Measurements from ENCODE around the gene PSTPIP1. TPM values are rescaled to one million over a fixed set of nuclear protein-coding genes. Genes with fewer than 3 reads are reported as not detected.

Gene PSTPIP1
- total RNA-seq, 1 donor from 2014 or later: not detected

GRCh38 chr15:76978522-76979330 is 16.2 kb upstream of the PSTPIP1 start:
- TF ChIP-seq EZH2 (IDR thresholded peaks at IDR 0.05; ENCODE audit: insufficient read depth, low read length) (no peak), CTCF (IDR thresholded peaks at IDR 0.05; ENCODE audit: insufficient read depth, low read depth, low read length) (no peak)
- Histone ChIP-seq H3K36me3 (ENCODE audit: insufficient read depth, low read length) (no peaks in the 10 kb centered on the region), H3K9me3 (ENCODE audit: insufficient read depth, low read depth, low read length) (no peaks in the 10 kb centered on the region), H3K4me3 (ENCODE audit: insufficient read depth, low read depth, low read length) (no peak overlapping the region), H3K27ac (ENCODE audit: low read depth, low read length) (no peak overlapping the region), H3K9ac (ENCODE audit: low read length) (no peak overlapping the region), H3K27me3 (ENCODE audit: insufficient read depth, low read length) (peaks cover 2% of the 10 kb centered on the region), H4K20me1 (ENCODE audit: insufficient read depth, low read length) (no peaks in the 10 kb centered on the region), H3K79me2 (ENCODE audit: insufficient read depth, low read length) (no peaks in the 10 kb centered on the region), H3K4me1 (ENCODE audit: insufficient read depth, low read length) (no peaks in the 10 kb centered on the region), H2AFZ (ENCODE audit: low read depth, low read length) (no peak overlapping the region), H3K4me2 (ENCODE audit: low read length) (no peak overlapping the region)
- Mint-ChIP-seq H3K27ac (ENCODE audit: unreplicated experiment) (no peak overlapping the region), H3K27me3 (ENCODE audit: low read depth, unreplicated experiment) (peaks cover 9% of the 10 kb centered on the region), H3K36me3 (ENCODE audit: low read depth, unreplicated experiment) (peaks cover 2% of the 10 kb centered on the region), H3K9me3 (ENCODE audit: unreplicated experiment) (peaks cover 4% of the 10 kb centered on the region), H3K4me1 (ENCODE audit: low read depth, unreplicated experiment) (peaks cover 2% of the 10 kb centered on the region), H3K4me3 (ENCODE audit: unreplicated experiment) (no peak overlapping the region)
- DNase-seq (ENCODE audit: low read depth) (no peak), FAIRE-seq (no peak)

GRCh38 chr15:76979331-76979925 is 15.5 kb upstream of the PSTPIP1 start:
- no peaks in the 10 kb centered on the region for H3K36me3 ChIP-seq (ENCODE audit: insufficient read depth, low read length)
- H3K27me3 ChIP-seq (ENCODE audit: insufficient read depth, low read length): no peaks in the 10 kb centered on the region
- H2AFZ ChIP-seq (ENCODE audit: low read depth, low read length): no peak overlapping the region
- H3K4me2 ChIP-seq (ENCODE audit: low read length): no peak overlapping the region
- DNase-seq (ENCODE audit: low read depth): no peak
- no peak overlapping the region for H3K4me3 Mint-ChIP-seq (ENCODE audit: unreplicated experiment)
- no peaks in the 10 kb centered on the region for H3K9me3 ChIP-seq (ENCODE audit: insufficient read depth, low read depth, low read length)
- no peak for FAIRE-seq
- H3K9ac ChIP-seq (ENCODE audit: low read length): no peak overlapping the region
- no peaks in the 10 kb centered on the region for H3K79me2 ChIP-seq (ENCODE audit: insufficient read depth, low read length)
- peaks cover 2% of the 10 kb centered on the region for H3K36me3 Mint-ChIP-seq (ENCODE audit: low read depth, unreplicated experiment)
- TF ChIP-seq CTCF (IDR thresholded peaks at IDR 0.05; ENCODE audit: insufficient read depth, low read depth, low read length): no peak
- no peak for TF ChIP-seq EZH2 (IDR thresholded peaks at IDR 0.05; ENCODE audit: insufficient read depth, low read length)
- peaks cover 8% of the 10 kb centered on the region for H3K27me3 Mint-ChIP-seq (ENCODE audit: low read depth, unreplicated experiment)
- H3K4me1 Mint-ChIP-seq (ENCODE audit: low read depth, unreplicated experiment): peaks cover 2% of the 10 kb centered on the region
- peak overlapping the region; percentile 37 for H3K27ac ChIP-seq (ENCODE audit: low read depth, low read length)
- H3K4me3 ChIP-seq (ENCODE audit: insufficient read depth, low read depth, low read length): no peak overlapping the region
- no peak overlapping the region for H3K27ac Mint-ChIP-seq (ENCODE audit: unreplicated experiment)
- H4K20me1 ChIP-seq (ENCODE audit: insufficient read depth, low read length): no peaks in the 10 kb centered on the region
- no peaks in the 10 kb centered on the region for H3K4me1 ChIP-seq (ENCODE audit: insufficient read depth, low read length)
- peaks cover 4% of the 10 kb centered on the region for H3K9me3 Mint-ChIP-seq (ENCODE audit: unreplicated experiment)
